SU-DHL-6 (cell line): ENCODE results near the gene DMAC1.

Experiments used
- H2AFZ ChIP-seq: fragments of 200-600 bp; sonication (generic); 2 replicates; pipeline ENCODE4 v1.6.1; 2014; ENCODE audit warnings: low read depth, mild to moderate bottlenecking, moderate library complexity, mixed read lengths, antibody characterized with exemption, low read length; ENCODE audit not compliant: severe bottlenecking
- H3F3A ChIP-seq: fragments of 200-600 bp; shearing (Covaris generic); 2 replicates; pipeline ENCODE4 v1.6.0; 2016; ENCODE audit warnings: antibody characterized with exemption, mild to moderate bottlenecking; ENCODE audit not compliant: insufficient read depth
- H3K27ac ChIP-seq: fragments of 200-600 bp; sonication (generic); 2 replicates; pipeline ENCODE4 v1.5.1; 2016; ENCODE audit warnings: low read depth, mild to moderate bottlenecking, low read length, moderate library complexity, mixed read lengths
- H3K27me3 ChIP-seq: fragments of 200-600 bp; sonication (generic), shearing (Covaris generic); 2 replicates; pipeline ENCODE4 v1.6.0; 2014; ENCODE audit warnings: mild to moderate bottlenecking, low read length
- H3K36me3 ChIP-seq: fragments of 200-600 bp; sonication (generic); 2 replicates; pipeline ENCODE4 v1.6.1; 2014; ENCODE audit warnings: mild to moderate bottlenecking, low read length, mixed read lengths
- H3K4me2 ChIP-seq: fragments of 300-600, 200-600 bp; shearing (Covaris generic), sonication (generic); 2 replicates; pipeline ENCODE4 v1.6.0; 2014; ENCODE audit warnings: low read length, low read depth, mild to moderate bottlenecking; ENCODE audit not compliant: poor library complexity, severe bottlenecking
- H3K4me3 ChIP-seq: fragments of 200-600 bp; sonication (generic); 2 replicates; pipeline ENCODE4 v1.5.1; 2014; ENCODE audit warnings: antibody characterized with exemption, low read length, mild to moderate bottlenecking, mixed read lengths; ENCODE audit not compliant: insufficient read depth, poor library complexity, severe bottlenecking
- H3K79me2 ChIP-seq: fragments of 200-600 bp; sonication (generic); 2 replicates; pipeline ENCODE4 v1.6.1; 2014; ENCODE audit warnings: mild to moderate bottlenecking, low read length, moderate library complexity; ENCODE audit not compliant: insufficient read depth
- H3K9ac ChIP-seq: fragments of 200-600 bp; sonication (generic); 2 replicates; pipeline ENCODE4 v1.7.0; 2014; ENCODE audit warnings: mild to moderate bottlenecking, low read length
- H3K9me2 ChIP-seq: fragments of 200-600 bp; sonication (generic); replicated peaks from 2 replicates; pipeline ENCODE4 v1.6.1; 2014; ENCODE audit warnings: low read length; ENCODE audit not compliant: insufficient read depth
- H3K9me3 ChIP-seq: fragments of 200-600 bp; sonication (generic); 2 replicates; pipeline ENCODE4 v1.6.1; 2014; ENCODE audit warnings: low read length, mixed read lengths; ENCODE audit not compliant: insufficient read depth
- H4K20me1 ChIP-seq: fragments of 200-600 bp; sonication (generic); 2 replicates; pipeline ENCODE4 v1.6.1; 2014; ENCODE audit warnings: low read depth, mild to moderate bottlenecking, antibody characterized with exemption, low read length, moderate library complexity, mixed read lengths
- CTCF ChIP-seq: fragments of 200-600 bp; sonication (generic); IDR thresholded peaks from one replicate; pipeline ENCODE4 v1.5.1; 2017; ENCODE audit warnings: antibody characterized with exemption, mild to moderate bottlenecking, low read length, moderate library complexity; ENCODE audit not compliant: insufficient read depth, poor library complexity, severe bottlenecking
- EZH2phosphoT487 ChIP-seq: fragments of 200-600 bp; sonication (generic), shearing (Covaris generic); conservative IDR thresholded peaks from 2 replicates; pipeline ENCODE4 v1.6.1; 2018; ENCODE audit warnings: mild to moderate bottlenecking, antibody characterized with exemption, low read length, moderate library complexity, mixed read lengths

Gene DMAC1

GRCh38 chr9:7813030-7813429 is 13.5 kb upstream of the DMAC1 start:
- H2AFZ ChIP-seq, result no peak overlapping the region
- no peaks in the 10 kb centered on the region for H3K9me2 ChIP-seq
- H3K27ac ChIP-seq, result no peak overlapping the region
- no peaks in the 10 kb centered on the region for H3K79me2 ChIP-seq
- no peak overlapping the region for H3K4me3 ChIP-seq
- H3K9ac ChIP-seq, result no peak overlapping the region
- no peaks in the 10 kb centered on the region for H3K36me3 ChIP-seq
- H3K27me3 ChIP-seq, result no peaks in the 10 kb centered on the region
- no peaks in the 10 kb centered on the region for H3K9me3 ChIP-seq
- no peak for TF ChIP-seq EZH2phosphoT487
- no peak for TF ChIP-seq CTCF
- no peak overlapping the region for H3K4me2 ChIP-seq
- H3F3A ChIP-seq, result no peaks in the 10 kb centered on the region
- H4K20me1 ChIP-seq, result no peaks in the 10 kb centered on the region

GRCh38 chr9:7811677-7812076 is 12.1 kb upstream of the DMAC1 start:
- H3K79me2 ChIP-seq, result no peaks in the 10 kb centered on the region
- H4K20me1 ChIP-seq, result no peaks in the 10 kb centered on the region
- TF ChIP-seq CTCF (no peak), EZH2phosphoT487 (no peak)
- H3K27me3 ChIP-seq, result no peaks in the 10 kb centered on the region
- H3K9me3 ChIP-seq, result no peaks in the 10 kb centered on the region
- no peak overlapping the region for H3K27ac ChIP-seq
- H3K4me3 ChIP-seq, result no peak overlapping the region
- H3K9ac ChIP-seq, result no peak overlapping the region
- H3K9me2 ChIP-seq, result no peaks in the 10 kb centered on the region
- H3K36me3 ChIP-seq, result no peaks in the 10 kb centered on the region
- H2AFZ ChIP-seq, result no peak overlapping the region
- H3K4me2 ChIP-seq, result no peak overlapping the region
- H3F3A ChIP-seq, result no peaks in the 10 kb centered on the region

- Histone ChIP-seq H3K4me3 (no peak overlapping the region), H2AFZ (no peak overlapping the region), H4K20me1 (no peaks in the 10 kb centered on the region), H3K79me2 (peaks cover 8% of the 10 kb centered on the region; the same call in 1 of the 2 replicates), H3K36me3 (no peaks in the 10 kb centered on the region), H3F3A (no peaks in the 10 kb centered on the region), H3K4me2 (no peak overlapping the region), H3K9me3 (no peaks in the 10 kb centered on the region), H3K27me3 (no peaks in the 10 kb centered on the region), H3K27ac (no peak overlapping the region), H3K9me2 (no peaks in the 10 kb centered on the region), H3K9ac (no peak overlapping the region)
- TF ChIP-seq CTCF (no peak), EZH2phosphoT487 (no peak)
Measured at GRCh38 chr9:7802666-7803065, 3.1 kb upstream of the DMAC1 start.
